NT2/D1 (cell line): ENCODE results near the gene PLEKHA3.

Experiments
- SUZ12 ChIP-seq: IDR thresholded peaks from 2 replicates; pipeline ENCODE4 v1.6.1; 2011; ENCODE audit not compliant: insufficient read length, insufficient read depth; ENCODE audit errors: extremely low read depth
- ZNF274 ChIP-seq: IDR thresholded peaks from 2 replicates; pipeline ENCODE4 v1.6.1; 2011; ENCODE audit warnings: mild to moderate bottlenecking, low read depth, low read length

DNA sequence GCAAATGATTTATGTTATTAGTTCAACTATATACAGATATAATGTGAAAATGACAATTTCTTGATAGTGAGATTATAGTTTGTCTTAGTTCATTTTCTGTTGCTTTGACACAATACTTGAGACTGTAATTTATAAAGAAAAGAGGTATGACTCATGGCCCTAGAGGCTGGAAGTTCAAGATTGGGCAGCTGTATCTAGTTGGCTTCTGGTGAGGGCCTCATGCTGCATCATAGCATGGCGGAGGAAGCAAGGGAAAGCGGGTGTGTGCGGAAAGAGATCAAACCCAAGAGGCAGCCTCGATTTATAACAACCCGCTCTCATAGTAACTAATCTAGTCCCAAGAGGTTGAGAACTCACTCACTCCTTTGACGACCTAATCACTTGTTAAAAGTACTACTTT lies 11.4 kb downstream of the PLEKHA3 start:
- TF ChIP-seq ZNF274 (no peak), SUZ12 (no peak)
